Esophagus muscularis mucosa (tissue), 3 donors: ENCODE measurements around the gene NLK.

ENCODE experiments used
- CTCF ChIP-seq, 3 experiments: fragments of 200-600 bp in 2 of 3; fragments of 450-650 bp in 1 of 3; sonication (generic) in 2 of 3; IDR thresholded peaks; one replicate each; pipeline ENCODE4 v1.5.1; 2017 to 2019; ENCODE audit warnings: antibody characterized with exemption in 3 of 3, mild to moderate bottlenecking in 2 of 3, moderate library complexity in 1 of 3
- POLR2AphosphoS5 ChIP-seq, 2 donors: sonication (generic); formaldehyde crosslinking; IDR thresholded peaks; one replicate each; pipeline ENCODE4 v1.6.1; 2017; ENCODE audit warnings: antibody characterized with exemption in 2 of 2

- TF ChIP-seq CTCF (IDR thresholded peaks at IDR 0.05) (no peak), POLR2AphosphoS5 (IDR thresholded peaks at IDR 0.05) (no peak)
Measured at GRCh38 chr17:28081467-28081866, 39.0 kb downstream of the NLK start.
